HG03442 (cell line): Measurements from ENCODE around the gene TTC9.
"Not testable (repeated sequence)": the region's sequence is repeated elsewhere in the genome, so short reads cannot be mapped to it uniquely, and the experiment has no call there.

Source experiments
- ATAC-seq: cut with Tn5 transposase; IDR thresholded peaks from one replicate; pipeline ENCODE4 v1.9.1; 2021; ENCODE audit warnings: mild to moderate bottlenecking, moderate library complexity; ENCODE audit not compliant: unreplicated experiment

The TTC9 gene

GRCh38 chr14:70671652-70672644, 30.2 kb downstream of the TTC9 start:
- no peak for ATAC-seq

- no peak for ATAC-seq
Observed at GRCh38 chr14:70677341-70677740, 35.6 kb downstream of the TTC9 start.

DNA sequence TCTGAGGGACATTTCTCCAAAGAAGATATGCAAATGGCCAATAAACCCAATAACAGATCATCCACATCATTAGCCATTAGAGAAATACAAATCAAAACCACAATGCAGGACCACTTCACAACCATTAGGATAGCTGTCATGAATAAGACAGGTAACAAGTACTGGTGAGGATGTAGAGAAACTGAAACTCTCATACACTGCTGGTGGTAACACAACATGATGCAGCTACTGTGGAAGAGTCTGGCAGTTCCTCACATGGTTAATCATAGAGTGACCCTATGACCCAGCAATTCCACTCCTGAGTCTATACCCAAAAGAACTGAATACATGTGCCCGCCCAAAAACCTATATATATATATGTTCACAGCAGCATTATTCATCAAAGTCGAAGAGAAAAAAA, 39.0 kb downstream of the TTC9 start:
- ATAC-seq: no peak

- no peak for ATAC-seq
Observed at GRCh38 chr14:70683983-70684382, 42.3 kb downstream of the TTC9 start.

- no peak for ATAC-seq
Observed at GRCh38 chr14:70685474-70686197, 43.9 kb downstream of the TTC9 start.

DNA sequence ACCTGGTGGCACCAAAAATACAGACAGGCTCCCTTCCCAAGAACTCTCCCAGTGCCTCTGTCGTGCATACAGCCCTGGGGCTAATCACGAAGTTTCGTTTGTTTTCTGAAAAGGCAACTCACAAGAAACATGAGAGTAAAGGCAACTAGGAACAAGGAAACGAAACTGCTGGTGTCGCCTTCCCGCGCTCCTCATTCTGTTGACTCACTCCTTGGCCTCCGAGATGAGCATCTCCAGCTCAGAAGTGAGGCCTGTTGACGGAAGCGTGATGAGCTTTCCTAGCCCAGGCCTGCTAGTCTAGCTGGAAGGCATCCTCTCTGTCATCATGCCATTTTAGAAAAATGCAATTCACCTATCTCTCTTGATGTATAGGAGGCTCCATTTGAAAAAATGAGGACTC, 50.5 kb downstream of the TTC9 start:
- ATAC-seq: no peak

- no peak for ATAC-seq
Observed at GRCh38 chr14:70696026-70696425, 54.3 kb downstream of the TTC9 start.

DNA sequence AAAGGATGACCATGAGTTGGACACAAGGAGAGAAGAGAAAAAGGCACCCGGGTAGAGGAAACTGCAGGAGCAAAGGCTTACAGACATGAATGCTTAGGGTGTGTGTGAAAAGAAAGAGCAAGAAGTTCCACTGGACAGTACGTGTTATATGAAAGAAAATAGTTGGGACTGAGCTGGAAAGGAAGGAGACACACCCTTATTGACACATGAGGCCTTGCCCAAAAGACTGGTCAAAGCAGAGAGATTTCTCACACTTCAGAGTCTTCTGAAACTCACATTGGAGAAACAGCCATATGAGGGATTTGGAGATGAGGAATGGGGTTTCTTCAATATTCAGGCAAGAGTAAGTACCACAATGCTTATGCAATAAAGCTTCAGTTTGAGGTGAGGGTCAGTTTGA, 56.0 kb downstream of the TTC9 start:
- no peak for ATAC-seq

GRCh38 chr14:70698288-70698687, 56.6 kb downstream of the TTC9 start:
- ATAC-seq: no peak

GRCh38 chr14:70699646-70700045, 57.9 kb downstream of the TTC9 start:
- no peak for ATAC-seq

DNA sequence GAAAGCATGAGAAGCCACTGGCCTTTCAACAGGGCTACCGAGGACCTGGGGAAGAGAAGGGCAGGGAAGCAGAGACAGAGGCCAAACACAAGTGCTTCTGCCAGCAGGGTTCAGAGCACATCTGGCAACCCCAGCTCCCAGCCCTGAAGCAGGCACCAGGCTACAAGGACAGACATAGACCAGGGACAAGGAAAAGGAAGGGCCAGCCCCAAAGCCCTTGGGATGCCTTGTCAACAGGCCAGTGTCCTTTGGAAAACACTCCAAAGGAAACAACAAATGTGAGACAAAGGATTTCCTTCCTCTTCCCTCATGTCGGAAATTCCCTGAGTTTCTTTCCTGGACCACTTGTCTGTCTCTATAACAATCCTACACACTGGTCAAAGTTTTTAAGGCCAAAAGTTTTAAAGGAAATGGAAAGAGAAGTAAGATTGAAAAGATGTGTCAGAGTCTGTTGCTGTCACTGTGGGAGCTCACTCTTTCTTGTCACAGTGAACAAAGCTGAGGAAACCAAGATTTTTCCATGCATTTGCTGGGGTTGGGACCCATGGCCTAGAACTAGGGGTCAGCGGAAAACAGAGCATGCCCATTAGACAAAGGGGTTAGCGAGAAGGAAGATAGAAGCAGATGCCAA, 59.4 kb downstream of the TTC9 start:
- ATAC-seq: no peak

GRCh38 chr14:70701610-70702009, 59.9 kb downstream of the TTC9 start:
- no peak for ATAC-seq

GRCh38 chr14:70702161-70702560, 60.4 kb downstream of the TTC9 start:
- no peak for ATAC-seq

DNA sequence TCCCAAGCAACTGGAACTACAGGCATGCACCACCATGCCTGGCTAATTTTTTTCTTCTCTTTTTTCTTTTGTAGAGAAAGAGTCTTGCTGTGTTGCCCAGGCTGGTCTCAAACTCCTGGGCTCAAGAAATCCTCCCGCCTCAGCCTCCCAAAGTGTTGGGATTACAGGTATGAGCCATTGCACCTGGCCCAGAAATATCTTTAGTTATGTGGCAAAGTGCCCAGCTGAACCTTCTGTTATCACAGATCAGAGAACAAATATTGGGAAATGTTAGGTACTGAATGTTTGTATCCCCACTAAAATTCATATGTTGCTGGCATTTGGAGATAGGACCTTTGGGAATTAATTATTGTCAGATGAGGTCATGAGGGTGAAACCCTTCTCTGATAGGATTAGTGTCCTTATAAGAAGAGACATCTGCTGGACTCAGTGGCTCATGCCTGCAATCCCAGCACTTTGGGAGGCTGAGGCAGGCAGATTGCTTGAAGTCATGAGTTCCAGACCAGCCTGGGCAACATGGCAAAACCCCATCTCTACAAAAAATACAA, 62.0 kb downstream of the TTC9 start:
- not testable (repeated sequence) for ATAC-seq

DNA sequence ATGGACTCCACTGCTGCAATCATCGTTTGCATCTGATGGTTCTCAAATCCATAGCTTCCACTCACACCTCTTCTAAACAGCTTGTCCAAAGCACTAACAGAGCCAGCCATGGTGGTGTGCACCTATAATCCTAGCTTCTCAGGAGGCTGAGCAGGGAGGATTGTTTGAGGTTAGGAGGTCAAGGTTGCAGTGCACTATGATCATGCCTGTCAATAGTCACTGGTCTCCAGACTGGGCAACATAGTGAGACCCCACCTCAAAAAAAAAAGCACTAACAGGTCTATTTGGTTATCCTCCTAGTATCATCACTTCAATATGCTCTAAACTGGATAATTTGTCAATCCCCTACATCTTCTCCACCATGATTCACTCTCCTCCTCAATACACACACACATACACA, 63.2 kb downstream of the TTC9 start:
- no peak for ATAC-seq

DNA sequence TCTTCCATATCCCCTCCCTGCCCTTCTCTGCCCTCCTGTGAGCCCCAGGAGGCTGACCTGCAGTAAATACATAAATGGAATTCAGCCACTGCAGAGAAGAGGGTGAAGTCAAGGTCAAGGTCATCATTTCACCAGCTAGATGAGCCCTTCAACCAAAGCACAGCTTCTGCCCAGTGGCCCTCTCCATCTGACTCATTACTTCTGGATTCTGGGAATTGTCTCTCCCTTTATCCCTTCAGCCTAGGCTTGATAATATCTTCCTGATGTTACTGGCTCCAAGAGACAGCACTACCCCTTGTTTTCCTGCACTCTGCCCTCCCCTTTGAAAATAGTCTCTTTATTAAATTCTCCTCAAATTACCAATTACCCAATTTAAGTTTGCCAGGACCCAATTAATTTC, 64.5 kb downstream of the TTC9 start:
- no peak for ATAC-seq

- ATAC-seq: peak; percentile 83
Observed at GRCh38 chr14:70707138-70708038, 65.7 kb downstream of the TTC9 start.

GRCh38 chr14:70708717-70709570, 67.2 kb downstream of the TTC9 start:
- no peak for ATAC-seq

DNA sequence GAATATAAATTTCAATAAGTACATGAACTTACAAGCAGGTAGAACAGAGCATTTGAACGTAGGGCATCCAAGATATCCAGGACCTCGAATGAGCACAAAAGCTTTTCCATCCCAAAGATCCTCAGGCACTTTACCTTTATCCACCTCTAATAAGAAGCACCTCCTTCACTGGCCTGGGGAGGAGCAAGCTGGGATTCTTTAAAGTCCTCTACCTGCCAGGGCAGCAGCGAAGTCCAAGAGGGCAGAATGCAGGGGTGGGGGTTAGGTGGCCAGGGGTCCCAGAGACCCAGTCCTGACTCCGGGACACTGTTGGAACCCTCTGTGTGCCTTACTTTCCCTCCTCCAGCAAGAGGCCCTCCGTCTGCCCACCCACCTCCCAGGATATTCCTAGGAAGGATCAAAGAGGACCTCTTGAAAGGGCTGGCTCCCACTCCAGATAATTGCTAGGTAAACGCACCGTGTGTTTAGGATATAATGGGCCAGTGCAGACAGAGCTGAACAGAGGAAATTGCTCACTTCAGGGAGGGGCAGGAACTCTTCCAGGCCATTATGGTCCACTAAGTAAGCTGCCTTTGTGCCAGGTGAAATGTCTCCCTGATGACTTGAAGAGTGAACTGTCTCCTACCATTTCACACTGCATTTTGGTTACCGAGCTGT, 68.1 kb downstream of the TTC9 start:
- no peak for ATAC-seq
